CD4-positive, alpha-beta T cell treated with Interferon alpha-2 for 1 hour (primary cell): ENCODE data around the gene SECISBP2L.
"Not testable (repeated sequence)": the region's sequence is repeated elsewhere in the genome, so short reads cannot be mapped to it uniquely, and the experiment has no call there.

Source experiments
- DNase-seq, 2 donors: peaks; one replicate each; pipeline ENCODE4 v3.0.0-alpha.2; 2020 to 2022

The SECISBP2L gene

DNA sequence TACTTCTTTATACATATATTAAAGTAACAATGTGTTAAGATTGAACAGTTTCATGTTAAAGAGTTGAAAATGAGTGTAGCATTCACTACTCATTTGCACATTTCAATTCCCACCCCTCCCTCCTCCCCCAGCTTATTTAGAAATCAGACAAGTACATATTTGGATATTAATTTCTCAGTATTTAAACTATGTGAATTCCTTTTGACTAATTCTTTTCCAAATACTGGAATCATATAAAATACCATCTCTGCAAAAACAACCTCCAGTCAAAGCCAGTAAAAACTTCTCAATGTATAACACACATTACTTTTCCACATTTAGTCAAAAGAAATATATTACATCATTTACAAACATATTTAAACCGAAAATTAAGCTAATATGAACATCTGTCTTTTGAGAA, 57.1 kb downstream of the SECISBP2L start:
- DNase-seq, result no peak

DNA sequence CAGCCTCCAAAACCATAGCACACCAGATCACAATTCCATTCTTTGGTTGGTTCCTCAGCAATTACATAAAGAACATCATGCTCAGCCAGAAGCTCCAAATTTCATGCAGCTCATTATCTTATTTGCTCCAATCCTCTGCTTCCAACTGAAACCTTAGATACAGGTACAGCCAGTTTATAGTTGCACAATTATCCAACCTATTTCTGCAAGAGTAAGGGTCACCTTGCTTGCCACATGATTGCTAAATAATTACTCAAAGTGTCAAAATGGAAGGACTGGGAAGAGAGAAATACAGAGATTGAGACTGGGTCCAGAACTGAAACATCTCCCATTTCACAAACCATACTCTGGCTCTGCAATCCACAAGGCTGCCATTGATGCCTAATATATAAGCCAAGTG, 59.1 kb downstream of the SECISBP2L start:
- no peak for DNase-seq

DNA sequence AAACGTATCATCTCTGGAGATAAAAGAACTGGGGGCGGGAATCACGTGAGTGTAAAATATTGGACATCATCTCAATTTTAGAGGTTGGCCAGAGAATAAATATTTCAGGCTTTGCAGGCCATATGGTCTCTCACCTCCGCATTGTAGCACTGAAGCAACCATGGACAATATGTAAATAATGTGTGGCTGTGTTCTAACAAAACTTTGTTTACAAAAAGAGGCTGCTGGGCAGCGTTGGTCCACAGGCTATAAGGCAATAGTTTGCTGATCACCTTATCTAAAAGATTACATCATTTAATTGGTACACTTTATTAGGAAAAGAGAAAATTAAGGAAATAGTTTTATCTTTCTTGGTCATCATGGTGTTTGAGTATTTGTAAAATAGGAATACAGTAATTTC, 60.0 kb downstream of the SECISBP2L start:
- DNase-seq, result no peak

DNA sequence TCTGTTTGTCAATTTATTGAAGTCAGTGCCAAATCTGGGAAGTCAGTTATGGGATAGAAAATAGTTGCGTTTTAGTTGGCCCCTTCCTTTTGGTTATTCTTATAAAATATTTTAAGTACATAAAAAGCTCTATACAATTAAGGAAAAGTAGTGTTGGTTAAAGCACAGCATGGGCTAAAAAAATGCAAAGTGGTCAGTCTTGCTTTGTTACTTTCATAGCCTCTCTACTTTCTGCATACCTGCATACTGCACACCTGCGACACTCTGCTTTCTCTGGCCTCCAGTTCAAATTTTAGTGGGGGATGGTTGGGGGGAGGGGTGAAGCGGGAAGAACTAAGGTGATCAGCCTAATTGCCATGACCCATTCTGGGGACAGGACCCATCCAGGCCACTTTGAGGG, 60.7 kb downstream of the SECISBP2L start:
- DNase-seq, result no peak

DNA sequence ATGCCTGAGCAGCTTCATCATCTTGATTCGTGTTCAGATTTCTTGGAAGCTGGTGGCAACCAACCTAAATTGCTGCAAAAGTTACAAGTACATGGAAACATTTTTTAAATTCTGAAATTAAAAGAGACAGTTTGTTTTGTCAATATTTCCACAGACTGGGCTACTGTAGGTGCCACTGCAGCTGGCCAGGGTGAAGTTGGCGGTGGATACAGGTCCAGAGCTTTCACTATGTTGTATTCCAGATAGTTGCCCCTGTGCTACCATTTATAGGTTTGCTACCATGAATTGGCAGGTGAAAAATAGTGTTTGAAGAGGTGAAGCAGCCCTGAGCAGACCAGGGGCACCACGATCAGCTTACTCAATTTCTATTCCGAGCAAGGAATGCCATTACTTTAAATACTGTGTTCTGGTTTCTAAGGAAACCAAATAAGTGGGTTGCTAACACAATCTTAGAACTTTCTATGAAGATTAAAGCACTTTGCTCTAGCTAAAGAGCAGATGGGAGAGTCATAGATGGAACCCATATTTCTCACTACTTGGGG, 61.4 kb downstream of the SECISBP2L start:
- no peak for DNase-seq

DNA sequence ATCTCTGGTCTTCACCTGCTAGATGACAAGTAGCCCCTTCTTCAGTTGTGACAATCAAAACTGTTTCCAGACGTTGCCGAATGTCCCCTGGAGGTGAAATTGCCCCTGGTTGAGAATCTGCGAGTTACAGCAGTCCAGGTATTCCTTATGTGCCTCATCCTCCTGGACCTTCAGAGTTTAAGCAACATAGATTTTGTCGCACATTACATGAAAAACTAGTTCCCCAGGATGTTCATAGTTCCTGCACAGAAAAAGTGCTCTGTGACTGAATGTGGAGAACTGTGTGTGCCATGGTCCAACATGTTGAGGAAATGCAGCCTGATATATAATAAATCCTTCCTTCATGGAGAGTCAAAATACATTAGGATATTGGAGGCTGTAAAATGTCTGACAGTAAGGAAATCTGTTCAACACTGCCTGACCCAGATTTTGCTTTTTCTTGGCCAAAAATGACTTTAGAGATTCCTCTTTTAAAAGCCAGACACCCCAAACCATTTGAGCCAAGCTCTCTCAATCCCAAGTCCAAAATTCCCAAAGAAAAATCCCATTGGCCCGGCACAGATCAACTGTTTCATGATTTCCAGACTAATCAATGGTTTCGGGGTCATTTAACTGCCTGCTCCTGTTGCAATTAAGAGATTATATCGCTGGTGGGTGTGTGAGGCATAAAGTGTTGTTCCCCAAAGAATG, 62.1 kb downstream of the SECISBP2L start:
- DNase-seq, result no peak

DNA sequence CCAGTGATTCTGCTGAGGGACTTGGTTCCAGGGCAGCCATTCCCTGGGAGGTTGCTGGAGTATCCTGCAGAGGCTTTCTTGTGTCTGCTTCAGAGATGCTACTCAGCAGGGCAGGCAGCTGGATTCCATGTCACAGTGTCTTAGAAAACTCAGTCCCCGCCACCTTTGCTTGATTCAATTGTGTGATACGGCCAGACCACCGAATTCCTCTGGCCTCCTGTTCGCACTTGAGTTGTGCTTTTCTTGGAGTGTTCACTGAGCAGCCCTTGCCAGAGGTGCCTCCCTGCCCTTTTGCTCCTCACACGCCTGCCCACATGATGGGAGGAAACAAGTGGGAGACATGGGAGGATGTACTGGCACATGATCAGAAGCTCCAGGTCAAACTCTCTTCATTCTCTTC, 62.9 kb downstream of the SECISBP2L start:
- no peak for DNase-seq

DNA sequence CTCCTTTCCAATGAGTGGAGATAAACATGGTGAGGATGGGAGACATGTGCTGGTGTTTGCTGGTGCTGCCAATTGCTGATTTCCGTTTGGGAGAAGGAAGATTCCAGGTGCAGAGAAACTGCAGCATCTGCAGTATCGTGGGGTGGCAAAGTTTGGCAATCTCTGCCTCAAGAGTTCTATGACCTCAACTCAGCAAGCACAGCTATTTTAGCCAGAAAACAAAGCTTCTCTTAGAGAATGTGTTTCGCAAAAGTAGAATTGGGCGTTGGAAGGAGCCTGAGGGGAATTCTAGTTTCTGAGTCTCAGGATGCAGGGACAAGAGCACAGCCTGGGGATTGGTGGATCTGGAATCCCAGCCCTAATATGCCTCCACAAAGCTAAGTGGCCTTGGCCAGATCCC, 64.3 kb downstream of the SECISBP2L start:
- no peak for DNase-seq

DNA sequence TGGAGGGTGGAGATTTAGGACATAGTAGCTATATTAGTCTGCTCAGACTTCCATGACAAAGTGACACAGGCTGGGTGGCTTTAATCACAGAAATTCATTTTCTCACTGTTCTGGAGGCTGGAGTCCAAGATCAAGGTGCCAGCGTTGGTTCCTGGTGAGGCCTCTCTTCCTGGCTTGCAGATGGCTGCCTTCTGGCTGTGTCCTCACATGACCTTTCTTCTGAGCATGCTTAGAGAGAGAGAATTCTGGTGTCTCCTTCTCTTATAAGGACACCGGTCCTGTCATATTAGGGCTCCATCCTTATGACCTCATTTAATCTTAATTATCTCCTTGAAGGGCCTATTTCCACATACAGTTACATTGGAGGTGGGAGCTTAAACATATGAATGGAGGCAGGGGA, 67.6 kb downstream of the SECISBP2L start:
- no peak for DNase-seq

DNA sequence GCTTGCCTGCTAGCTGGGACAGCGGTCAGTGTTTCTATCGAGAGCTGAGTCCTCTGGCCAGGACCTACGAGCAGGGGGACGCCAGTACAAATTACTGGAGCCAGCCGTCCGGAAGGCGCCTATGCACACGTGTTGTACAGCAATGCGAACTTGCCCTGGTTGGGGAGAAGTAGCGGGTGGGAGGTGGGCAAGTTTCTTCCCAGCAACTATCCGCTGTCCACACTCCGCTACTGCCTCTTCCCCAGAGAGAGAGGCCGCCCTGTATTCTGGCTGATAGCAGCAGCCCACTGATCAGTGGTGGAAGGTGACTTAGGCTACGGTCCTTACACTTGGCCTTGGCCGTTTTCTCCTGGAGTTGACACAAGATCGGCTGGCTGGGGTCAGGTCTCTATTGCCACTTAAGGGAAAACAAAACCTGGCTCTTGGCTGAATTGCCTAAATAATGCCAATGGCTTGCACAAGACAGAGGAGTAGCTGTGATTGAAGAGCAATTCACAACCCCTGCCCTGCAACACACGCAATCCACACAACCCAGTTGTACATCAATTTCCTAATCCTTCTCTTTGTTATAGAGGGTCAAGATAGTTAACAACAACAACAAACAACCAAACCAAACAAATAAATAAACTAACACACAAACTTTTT, 69.7 kb downstream of the SECISBP2L start:
- no peak for DNase-seq

DNA sequence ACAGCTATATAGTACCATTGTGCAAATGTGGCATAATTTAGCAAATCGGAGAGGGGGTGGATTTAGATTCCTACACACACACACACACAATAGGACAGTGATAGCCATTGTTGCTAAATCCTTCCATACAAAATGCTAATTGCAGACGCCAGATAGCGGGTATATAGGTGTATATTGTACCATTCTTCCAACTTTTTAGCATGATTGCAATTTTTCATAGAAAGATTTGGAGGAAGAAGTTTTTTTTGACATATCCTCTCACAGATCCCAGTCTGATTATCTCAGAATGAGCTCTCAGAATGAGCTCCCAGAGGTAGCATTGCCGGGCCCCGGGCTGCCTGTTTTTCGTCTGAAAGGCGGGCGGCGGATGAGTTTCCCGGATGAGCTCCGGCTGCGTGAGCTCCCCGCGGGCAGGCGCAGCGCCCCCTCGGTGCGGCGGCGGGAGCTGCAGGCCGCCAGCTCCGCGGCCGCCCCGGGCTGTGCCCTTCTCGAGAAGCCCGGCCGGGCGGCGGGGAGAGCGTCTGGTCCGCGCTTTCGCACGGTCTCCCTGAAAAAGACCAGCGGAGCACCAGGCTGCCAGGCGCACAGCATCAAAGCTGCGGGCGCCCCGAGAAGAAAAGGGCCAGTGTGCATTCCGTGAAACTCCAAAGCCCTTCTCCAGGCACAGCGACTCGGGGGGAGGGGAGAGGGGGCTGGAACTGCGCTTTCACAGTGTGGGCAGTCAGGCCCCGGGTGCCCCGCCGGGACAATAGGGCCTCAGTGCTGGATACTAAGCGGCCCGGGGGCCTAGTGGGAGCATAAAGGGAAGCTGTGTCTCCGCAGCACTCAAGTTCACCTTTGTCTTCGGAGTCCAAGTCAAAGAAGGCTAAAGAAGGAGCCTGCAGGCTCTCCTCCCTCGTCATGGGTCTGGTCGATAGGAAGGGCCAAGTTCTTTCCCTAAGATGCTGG, 70.5 kb downstream of the SECISBP2L start:
- DNase-seq, result peak; percentile 66 to 74

DNA sequence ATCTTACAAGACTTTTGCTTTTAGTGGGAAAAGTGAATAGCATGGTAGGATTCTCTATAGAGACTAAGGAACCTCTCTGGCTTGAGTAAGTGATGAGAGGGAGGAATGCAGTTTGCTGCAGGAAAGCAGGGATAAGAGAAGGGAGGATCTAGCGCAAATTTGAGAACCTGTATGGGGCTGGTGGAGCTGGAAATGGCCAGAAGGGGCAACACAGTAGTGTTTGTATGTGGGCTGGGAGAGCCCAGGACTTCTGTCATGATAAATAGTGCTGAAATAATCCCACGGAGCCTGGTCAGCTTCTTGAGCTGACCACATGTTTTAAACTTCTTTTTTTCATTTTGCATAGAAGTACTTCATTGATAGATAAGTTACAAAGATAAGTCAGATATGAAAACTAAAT, 71.4 kb downstream of the SECISBP2L start:
- no peak for DNase-seq

DNA sequence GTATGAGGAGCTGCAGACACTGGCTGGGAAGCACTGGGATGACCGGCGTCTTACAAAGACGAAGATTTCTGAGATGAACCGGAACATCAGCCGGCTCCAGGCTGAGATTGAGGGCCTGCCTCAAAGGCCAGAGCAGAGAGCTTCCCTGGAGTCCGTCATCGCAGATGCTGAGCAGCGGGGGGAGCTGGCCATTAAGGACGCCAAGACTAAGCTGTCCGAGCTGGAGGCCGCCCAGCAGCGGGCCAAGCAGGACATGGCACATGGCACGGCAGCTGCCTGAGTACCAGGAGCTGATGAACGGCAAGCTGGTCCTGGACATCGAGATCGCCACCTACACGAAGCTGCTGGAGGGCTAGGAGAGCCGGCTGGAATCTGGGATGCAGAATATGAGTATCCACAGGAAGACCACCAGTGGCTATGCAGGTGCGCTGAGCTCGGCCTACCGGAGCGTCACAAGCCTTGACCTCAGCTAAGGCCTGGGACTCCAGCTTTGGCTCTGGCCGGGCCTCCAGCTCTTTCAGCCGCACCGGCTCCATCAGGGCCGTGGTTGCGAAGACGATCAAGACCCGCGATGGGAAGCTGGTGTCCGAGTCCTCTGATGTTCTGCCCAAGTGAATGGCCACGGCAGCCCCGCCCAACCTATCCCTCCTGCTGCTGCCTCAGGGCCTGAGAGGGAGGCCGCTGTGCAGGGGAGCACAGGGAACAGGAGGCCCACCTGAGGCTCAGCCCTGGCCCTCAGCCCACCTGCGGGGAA, 73.3 kb downstream of the SECISBP2L start:
- DNase-seq, result no peak

DNA sequence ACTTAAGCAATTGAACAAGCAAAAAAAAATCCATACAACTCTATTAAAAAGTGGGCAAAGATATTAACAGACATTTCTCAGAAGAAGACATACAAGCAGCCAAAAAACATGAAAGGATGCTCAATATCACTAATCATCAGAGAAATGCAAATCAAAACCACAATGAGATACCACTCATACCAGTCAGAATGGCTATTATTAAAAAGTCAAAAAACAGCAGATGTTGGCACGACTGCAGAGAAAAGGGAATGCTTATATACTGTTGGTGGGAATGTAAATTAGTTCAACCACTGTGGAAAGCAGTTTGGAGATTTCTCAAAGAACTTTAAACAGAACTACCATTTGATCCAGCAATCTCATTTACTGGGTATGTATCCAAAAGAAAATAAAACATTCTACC, 75.3 kb downstream of the SECISBP2L start:
- DNase-seq, result not testable (repeated sequence)

DNA sequence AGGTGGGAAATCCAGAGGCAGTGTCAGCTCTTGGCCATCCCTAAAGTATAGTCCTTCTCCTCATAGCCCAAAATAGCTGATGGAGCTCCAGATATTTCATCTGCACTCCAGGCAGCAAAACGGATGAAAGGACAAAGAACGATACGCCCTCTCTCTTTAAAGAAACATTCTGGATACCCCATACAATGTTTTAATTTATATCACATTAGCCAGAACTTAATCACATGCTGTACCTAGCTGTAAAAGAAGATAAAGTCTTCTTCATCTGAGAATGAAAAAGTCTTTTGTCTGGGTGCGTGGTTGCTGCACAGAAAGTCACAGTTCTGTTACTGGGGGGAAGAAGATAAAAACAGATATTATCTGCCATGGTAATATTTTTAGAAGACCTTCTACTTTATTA, 78.2 kb downstream of the SECISBP2L start:
- no peak for DNase-seq

DNA sequence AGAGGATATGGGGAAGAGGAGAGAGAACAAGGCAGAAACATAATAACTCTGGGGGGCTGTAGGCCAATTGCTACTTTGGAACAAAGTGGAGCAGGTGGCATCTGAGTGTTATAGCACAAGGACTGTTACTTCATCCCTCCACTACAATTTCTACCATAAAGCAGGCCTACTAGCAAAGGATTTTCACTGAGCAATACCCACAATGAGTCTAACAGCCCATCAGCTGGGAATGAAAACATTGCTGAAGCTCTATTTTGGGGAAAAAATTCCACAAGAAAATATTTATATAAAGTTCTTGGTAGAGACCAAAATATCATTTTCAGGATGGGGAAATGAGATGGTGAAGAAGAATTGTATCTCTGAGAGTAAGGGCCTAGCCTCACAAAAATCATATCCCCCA, 78.9 kb downstream of the SECISBP2L start:
- DNase-seq, result no peak

DNA sequence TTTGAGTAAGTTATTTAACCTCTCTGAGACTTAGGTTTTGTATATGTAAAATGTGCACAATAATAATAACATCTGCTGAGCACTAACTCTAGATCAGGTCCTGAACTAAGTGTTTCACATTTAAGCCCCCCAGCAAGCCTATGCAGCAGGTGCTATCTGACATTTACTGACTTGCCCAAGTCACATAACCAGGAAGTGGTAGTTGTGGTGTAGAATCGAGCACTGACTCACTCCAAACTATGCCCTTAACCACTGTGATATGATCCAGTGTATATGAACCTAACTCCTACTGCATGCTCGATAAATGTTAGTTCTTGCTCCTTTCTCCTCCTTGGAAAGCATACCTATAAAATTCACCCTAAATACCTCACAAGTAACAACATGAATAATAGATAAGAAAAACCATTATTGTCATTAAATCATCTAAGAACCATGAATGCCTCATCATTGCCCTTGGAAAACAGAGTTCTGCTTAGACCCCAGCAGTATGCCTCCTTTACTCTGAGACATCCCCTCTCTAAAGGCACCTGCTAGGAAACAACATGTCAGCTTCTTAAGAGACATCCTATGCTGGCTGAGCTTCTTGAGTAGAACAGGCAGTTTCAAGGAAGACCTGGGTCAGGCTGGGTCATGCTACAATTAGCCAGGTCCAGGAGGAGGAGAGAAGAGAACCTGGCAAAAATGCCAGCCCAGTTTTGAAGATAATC, 79.5 kb downstream of the SECISBP2L start:
- peak in 1 of 2 donors; percentile 37 for DNase-seq

DNA sequence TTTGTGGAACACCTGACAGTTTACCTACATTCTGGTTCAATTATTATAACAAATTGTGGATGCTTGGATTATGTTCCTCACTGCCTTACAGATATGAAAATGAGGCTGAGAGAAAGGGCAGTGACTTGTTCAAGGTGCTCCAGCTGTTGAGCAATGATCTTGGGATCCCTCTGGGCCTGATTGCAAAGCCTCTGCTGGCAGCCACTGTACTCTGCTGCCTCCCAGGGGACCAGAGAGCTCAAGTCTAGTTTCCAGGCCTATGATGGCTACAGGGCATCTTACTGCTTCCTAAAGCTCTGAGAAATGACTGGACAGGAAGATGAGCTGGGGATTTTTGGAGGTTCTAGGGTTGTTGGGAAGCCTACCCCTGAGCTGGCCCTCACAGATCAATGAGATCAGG, 80.3 kb downstream of the SECISBP2L start:
- no peak for DNase-seq

DNA sequence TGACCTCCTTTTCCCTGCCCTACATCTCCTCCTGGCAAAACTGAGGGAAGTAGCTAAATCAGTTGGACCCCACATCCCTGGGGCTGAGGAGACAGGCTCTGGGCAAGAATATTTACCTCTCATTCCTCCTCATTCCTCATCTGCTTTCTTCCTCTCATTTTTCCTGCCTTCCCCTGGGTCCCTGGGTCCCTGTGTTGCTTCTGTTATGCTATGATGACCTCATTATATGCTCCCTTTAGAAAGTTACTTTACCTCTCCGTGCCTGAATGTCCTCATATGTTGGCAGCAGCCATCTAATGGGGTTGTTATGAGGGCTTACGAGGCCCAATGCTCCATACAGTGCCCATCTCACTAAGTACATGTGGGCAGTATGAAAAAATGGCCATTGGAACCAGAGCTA, 81.3 kb downstream of the SECISBP2L start:
- DNase-seq, result no peak

DNA sequence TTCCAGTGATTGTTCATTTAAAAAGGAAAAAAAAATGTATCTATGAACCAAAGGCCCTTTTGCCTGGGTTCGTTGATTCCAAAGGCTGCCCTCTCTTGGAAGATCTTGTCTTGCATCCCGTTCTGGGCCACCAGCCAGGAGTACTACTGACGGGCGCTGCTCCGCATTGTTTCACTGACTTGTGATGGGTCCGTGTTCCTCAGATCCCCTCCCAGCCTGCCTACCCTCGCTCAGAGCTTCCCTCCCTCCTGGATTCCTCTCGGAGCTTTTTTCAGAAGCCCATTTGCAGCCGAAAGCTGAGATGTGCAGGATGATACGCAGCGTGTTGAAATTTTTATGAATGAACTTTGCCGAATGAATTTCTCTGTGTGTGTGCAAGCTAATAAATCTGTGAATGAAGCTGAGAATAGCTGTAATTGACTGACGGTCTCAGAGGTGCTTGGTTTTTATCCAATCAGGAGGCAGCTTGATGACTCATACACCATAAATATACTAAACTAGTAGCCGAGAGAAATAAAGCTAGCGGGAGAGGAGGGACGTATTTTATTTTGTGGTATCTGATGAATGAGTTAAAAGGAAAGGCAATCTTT, 82.6 kb downstream of the SECISBP2L start, which contains the start of gene SHC4:
Gene SHC4, minus strand, starts transcription at position 396 of the 590 bp plus-strand sequence. CDS start 904 bp downstream, outside the sequence.
- DNase-seq, result peak in 1 of 2 donors; percentile 49
